DOHH2 (cell line): ENCODE results near the gene FKBP1A.

Source experiments
- H3F3A ChIP-seq: fragments of 200-600 bp; sonication (generic), shearing (Covaris generic); 2 replicates; pipeline ENCODE4 v1.6.0; 2016; ENCODE audit warnings: antibody characterized with exemption, mild to moderate bottlenecking; ENCODE audit not compliant: control insufficient read depth, insufficient read depth
- H3K27ac ChIP-seq: fragments of 200-600 bp; sonication (generic); 2 replicates; pipeline ENCODE4 v1.5.1; 2014; ENCODE audit warnings: low read depth, mild to moderate bottlenecking, low read length, moderate library complexity
- H3K27me3 ChIP-seq: fragments of 200-600 bp; sonication (generic); 2 replicates; pipeline ENCODE4 v1.6.1; 2014; ENCODE audit warnings: mild to moderate bottlenecking, low read length, mixed read lengths; ENCODE audit not compliant: control insufficient read depth
- H3K36me3 ChIP-seq: fragments of 200-600 bp; sonication (generic); 2 replicates; pipeline ENCODE4 v1.6.1; 2014; ENCODE audit warnings: mild to moderate bottlenecking, low read length, moderate library complexity, mixed read lengths; ENCODE audit not compliant: control insufficient read depth
- H3K4me1 ChIP-seq: fragments of 200-600 bp; sonication (generic); 2 replicates; pipeline ENCODE4 v1.6.1; 2014; ENCODE audit warnings: mild to moderate bottlenecking, low read length, mixed read lengths; ENCODE audit not compliant: control insufficient read depth
- H3K4me2 ChIP-seq: fragments of 200-600 bp; sonication (generic); 2 replicates; pipeline ENCODE4 v1.6.0; 2014; ENCODE audit warnings: mild to moderate bottlenecking, low read length, moderate library complexity
- H3K4me3 ChIP-seq: fragments of 200-600 bp; sonication (generic); 2 replicates; pipeline ENCODE4 v1.5.1; 2014; ENCODE audit warnings: mild to moderate bottlenecking, low read length, mixed read lengths
- H3K79me2 ChIP-seq: fragments of 200-600 bp; sonication (generic); 2 replicates; pipeline ENCODE4 v1.6.1; 2014; ENCODE audit warnings: mild to moderate bottlenecking, low read length, mixed read lengths; ENCODE audit not compliant: control insufficient read depth
- H3K9me2 ChIP-seq: fragments of 200-600 bp; sonication (generic); replicated peaks from 2 replicates; pipeline ENCODE4 v1.6.1; 2014; ENCODE audit warnings: mild to moderate bottlenecking, low read length, mixed read lengths; ENCODE audit not compliant: control insufficient read depth
- H3K9me3 ChIP-seq: fragments of 200-600 bp; sonication (generic); 2 replicates; pipeline ENCODE4 v1.6.1; 2014; ENCODE audit warnings: antibody characterized with exemption, low read length, mixed read lengths; ENCODE audit not compliant: control insufficient read depth, insufficient read depth
- H4K20me1 ChIP-seq: fragments of 200-600 bp; sonication (generic); 2 replicates; pipeline ENCODE4 v1.6.0; 2014; ENCODE audit warnings: low read depth, mild to moderate bottlenecking, antibody characterized with exemption, low read length, moderate library complexity; ENCODE audit not compliant: control insufficient read depth, insufficient read depth
- CTCF ChIP-seq: fragments of 200-600 bp; sonication (generic); IDR thresholded peaks from one replicate; pipeline ENCODE4 v1.5.1; 2014; ENCODE audit warnings: antibody characterized with exemption, mild to moderate bottlenecking, low read depth, low read length; ENCODE audit not compliant: poor library complexity, severe bottlenecking
- EZH2phosphoT487 ChIP-seq: fragments of 200-600 bp; sonication (generic); IDR thresholded peaks from 2 replicates; pipeline ENCODE4 v1.6.1; 2017; ENCODE audit warnings: borderline replicate concordance, mild to moderate bottlenecking, antibody characterized with exemption, low read length, moderate library complexity, mixed read lengths

Gene FKBP1A

GRCh38 chr20:1328680-1329330, 64.0 kb downstream of the FKBP1A start, which contains the start of gene SDCBP2:
SDCBP2 (minus strand) TSS chr20:1329139; CDS start chr20:1320416, 8,723 bp downstream.
- H3K27ac ChIP-seq, result no peak within 1 kb of the TSS
- H4K20me1 ChIP-seq, result peaks cover 9% of the 10 kb centered on the region
- no peaks in the 10 kb centered on the region for H3K27me3 ChIP-seq
- TF ChIP-seq EZH2phosphoT487, result no peak
- TF ChIP-seq CTCF, result no peak
- H3K9me2 ChIP-seq, result no peaks in the 10 kb centered on the region
- H3K4me3 ChIP-seq, result no peak within 1 kb of the TSS
- H3K9me3 ChIP-seq, result no peaks in the 10 kb centered on the region
- peaks cover 76% of the 10 kb centered on the region for H3K79me2 ChIP-seq
- H3K4me2 ChIP-seq, result no peak within 1 kb of the TSS; the same call in 1 of the 2 replicates
- H3K4me1 ChIP-seq, result peaks cover 42% of the 10 kb centered on the region
- H3K36me3 ChIP-seq, result peaks cover 48% of the 10 kb centered on the region
- no peaks in the 10 kb centered on the region for H3F3A ChIP-seq

- Histone ChIP-seq H3K27me3 (no peaks in the 10 kb centered on the region), H3K4me2 (peak overlapping the region; percentile 89), H3F3A (no peaks in the 10 kb centered on the region), H3K4me3 (no peak overlapping the region), H3K79me2 (peaks cover 76% of the 10 kb centered on the region), H4K20me1 (peaks cover 9% of the 10 kb centered on the region), H3K27ac (no peak overlapping the region), H3K9me3 (no peaks in the 10 kb centered on the region), H3K9me2 (no peaks in the 10 kb centered on the region), H3K4me1 (peaks cover 42% of the 10 kb centered on the region), H3K36me3 (peaks cover 46% of the 10 kb centered on the region)
- TF ChIP-seq EZH2phosphoT487 (no peak), CTCF (no peak)
These were observed 64.8 kb downstream of the FKBP1A start for GRCh38 chr20:1327827-1328679.

- no peak overlapping the region for H3K4me3 ChIP-seq
- peaks cover 69% of the 10 kb centered on the region for H3K79me2 ChIP-seq
- H3K4me1 ChIP-seq, result peaks cover 42% of the 10 kb centered on the region
- H3K27ac ChIP-seq, result no peak overlapping the region
- H3K27me3 ChIP-seq, result no peaks in the 10 kb centered on the region
- peaks cover 38% of the 10 kb centered on the region for H3K36me3 ChIP-seq
- H3K9me2 ChIP-seq, result no peaks in the 10 kb centered on the region
- no peak for TF ChIP-seq CTCF
- no peak for TF ChIP-seq EZH2phosphoT487
- no peaks in the 10 kb centered on the region for H3K9me3 ChIP-seq
- peaks cover 9% of the 10 kb centered on the region for H4K20me1 ChIP-seq
- peak overlapping the region; percentile 89 for H3K4me2 ChIP-seq
- no peaks in the 10 kb centered on the region for H3F3A ChIP-seq
These were observed 65.6 kb downstream of the FKBP1A start for GRCh38 chr20:1327241-1327653.
